HepG2 (cell line): ENCODE data around the gene SNIP1. TPM values are rescaled to one million over a fixed set of nuclear protein-coding genes. Genes with fewer than 3 reads are reported as not detected.

Experiments used
- CCDC6 ChIP-seq: sonication (generic); formaldehyde crosslinking; IDR thresholded peaks from 2 replicates; pipeline ENCODE4 v1.8.1; 2022; ENCODE audit warnings: mild to moderate bottlenecking, missing genetic modification reagents, moderate library complexity
- EED ChIP-seq: sonication (generic); formaldehyde crosslinking; IDR thresholded peaks from 2 replicates; pipeline ENCODE4 v1.5.0; 2020; ENCODE audit warnings: mild to moderate bottlenecking, missing genetic modification reagents
- HMGXB3 ChIP-seq: sonication (generic); formaldehyde crosslinking; IDR thresholded peaks from 2 replicates; pipeline ENCODE4 v1.4.0; 2020; ENCODE audit warnings: missing genetic modification reagents, borderline replicate concordance
- HNF1A ChIP-seq, 2 experiments: sonication (generic) in 1 of 2; formaldehyde crosslinking in 1 of 2; IDR thresholded peaks; 2 replicates each; pipeline versions ENCODE4 v1.4.0 to v1.6.1; 2016 to 2020; ENCODE audit warnings: borderline replicate concordance in 1 of 2, low read depth in 1 of 2, mild to moderate bottlenecking in 1 of 2, missing genetic modification reagents in 1 of 2
- MAX ChIP-seq: IDR thresholded peaks from 2 replicates; pipeline ENCODE4 v1.6.1; 2012; ENCODE audit warnings: inconsistent platforms
- MXD4 ChIP-seq: IDR thresholded peaks from 2 replicates; pipeline ENCODE4 v1.6.1; 2016; ENCODE audit warnings: mild to moderate bottlenecking, missing biosample characterization, missing genetic modification reagents
- NFIC ChIP-seq: IDR thresholded peaks from 2 replicates; pipeline ENCODE4 v1.6.1; 2012; ENCODE audit warnings: mild to moderate bottlenecking, low read length, inconsistent platforms
- PHF5A ChIP-seq: IDR thresholded peaks from one replicate; pipeline ENCODE4 v1.6.1; 2018; ENCODE audit warnings: low read depth, missing genetic modification reagents; ENCODE audit not compliant: unreplicated experiment
- SNAI1 ChIP-seq: sonication (generic); formaldehyde crosslinking; IDR thresholded peaks from 2 replicates; pipeline ENCODE4 v1.5.0; 2020; ENCODE audit warnings: mild to moderate bottlenecking, missing genetic modification reagents, borderline replicate concordance
- ZKSCAN8 ChIP-seq: IDR thresholded peaks from 2 replicates; pipeline ENCODE4 v1.6.1; 2016; ENCODE audit warnings: borderline replicate concordance, missing genetic modification reagents, missing compliant biosample characterization
- ZNF205 ChIP-seq: IDR thresholded peaks from 2 replicates; pipeline ENCODE4 v1.6.1; 2018; ENCODE audit warnings: missing biosample characterization, missing genetic modification reagents
- ZNF362 ChIP-seq: sonication (generic); formaldehyde crosslinking; IDR thresholded peaks from 2 replicates; pipeline ENCODE4 v1.4.0; 2020; ENCODE audit warnings: missing genetic modification reagents, mild to moderate bottlenecking, borderline replicate concordance
- ZNF460 ChIP-seq: sonication (generic); formaldehyde crosslinking; IDR thresholded peaks from 2 replicates; pipeline ENCODE4 v1.5.1; 2020; ENCODE audit warnings: missing genetic modification reagents, mild to moderate bottlenecking, borderline replicate concordance
- ZNF468 ChIP-seq: sonication (generic); formaldehyde crosslinking; IDR thresholded peaks from 2 replicates; pipeline ENCODE4 v1.8.0; 2022; ENCODE audit warnings: mild to moderate bottlenecking, moderate library complexity, missing genetic modification reagents
- ZNF720 ChIP-seq: sonication (generic); formaldehyde crosslinking; IDR thresholded peaks from 2 replicates; pipeline ENCODE4 v1.4.0; 2020; ENCODE audit warnings: missing genetic modification reagents
- ZNF724P ChIP-seq: sonication (generic); formaldehyde crosslinking; IDR thresholded peaks from 2 replicates; pipeline ENCODE4 v1.8.0; 2022; ENCODE audit warnings: missing genetic modification reagents, borderline replicate concordance
- ZNF839 ChIP-seq: sonication (generic); formaldehyde crosslinking; IDR thresholded peaks from 2 replicates; pipeline ENCODE4 v1.4.0; 2020; ENCODE audit warnings: missing genetic modification reagents, mild to moderate bottlenecking, borderline replicate concordance
- ZNF879 ChIP-seq: sonication (generic); formaldehyde crosslinking; IDR thresholded peaks from 2 replicates; pipeline ENCODE4 v1.8.1; 2023; ENCODE audit warnings: missing genetic modification reagents
- ZSCAN29 ChIP-seq: sonication (generic); formaldehyde crosslinking; conservative IDR thresholded peaks from 2 replicates; pipeline ENCODE4 v1.4.0; 2020; ENCODE audit warnings: mild to moderate bottlenecking, missing genetic modification reagents
- polyA plus RNA-seq, 8 experiments: library from polyadenylated mRNA; depleted of rRNA in 3 of 8; stranded (reverse) in 7 of 8; unstranded in 1 of 8; fragments of >200 nt; fragmentation: Illumina TruSeq in 4 of 8; extraction: Trizol in 4 of 8; gene quantifications; 2 replicates each; pipeline versions ENCODE4 v1.2.1 to v1.2.3, GENCODE V29; 2011 to 2016; ENCODE audit warnings: low read depth in 4 of 8, missing spikeins in 1 of 8, mixed read lengths in 1 of 8; ENCODE audit not compliant: insufficient read depth in 1 of 8
- total RNA-seq, 5 experiments: library from RNA; depleted of rRNA; stranded (reverse); fragments of >200 nt; fragmentation: Illumina TruSeq; extraction: Trizol; gene quantifications; 2 replicates each; pipeline ENCODE4 v1.2.3, GENCODE V29; 2016; ENCODE audit warnings: low read depth in 1 of 5

The SNIP1 gene
- total and polyA plus RNA-seq, 2 of the 13 experiments (the other 11 are each of a cell fraction or from before 2014, with no cell fraction given) = 5.5 to 11.2 TPM

- TF ChIP-seq ZNF839 (CRISPR knock-in tag) (no peak), NFIC (0 out of 2 replicates have a peak, but pooled peaks have one; percentile 22), CCDC6 (CRISPR knock-in tag) (peak; percentile 86), ZNF468 (CRISPR knock-in tag) (no peak), MAX (peak; percentile 94), MXD4 (CRISPR knock-in tag) (no peak), ZKSCAN8 (CRISPR knock-in tag) (no peak), HMGXB3 (no peak), ZNF724P (0 out of 2 replicates have a peak, but pooled peaks have one; percentile 59), ZNF362 (CRISPR knock-in tag) (peak; percentile 26; the same call in 1 of the 2 replicates), ZNF879 (CRISPR knock-in tag) (no peak), ZNF720 (CRISPR knock-in tag) (no peak), PHF5A (CRISPR knock-in tag) (peak; percentile 61), SNAI1 (no peak), EED (CRISPR knock-in tag) (0 out of 2 replicates have a peak, but pooled peaks have one; percentile 17), ZNF205 (CRISPR knock-in tag) (no peak), ZSCAN29 (CRISPR knock-in tag) (0 out of 2 replicates have a peak, but pooled peaks have one; percentile 85), ZNF460 (CRISPR knock-in tag) (no peak), HNF1A (IDR thresholded peaks at IDR 0.05; ENCODE audit: low read depth) (no peak), HNF1A (CRISPR knock-in tag; IDR thresholded peaks at IDR 0.05; ENCODE audit: borderline replicate concordance) (no peak)
Observed at GRCh38 chr1:37514350-37515184, 39.5 kb downstream of the SNIP1 start, which contains the start of gene MEAF6 (continued).
